Stimulated activated CD4-positive, alpha-beta T cell treated with anti-CD3 and anti-CD28 coated beads, Interleukin-4, amount 100 ng/mL, for 48 hours (primary cell): ENCODE results near the gene PCDHA13.
"Not testable (repeated sequence)": the region's sequence is repeated elsewhere in the genome, so short reads cannot be mapped to it uniquely, and the experiment has no call there.

Experiments
- DNase-seq, 2 donors: peaks; one replicate each; pipeline ENCODE4 v3.0.0-alpha.2; 2020; ENCODE audit warnings: low read depth in 2 of 2

PCDHA13 gene

GRCh38 chr5:140870221-140871201 lies 11.4 kb upstream of the PCDHA13 start:
- no peak for DNase-seq

- DNase-seq = no peak
Measured at GRCh38 chr5:140875085-140876065, 6.5 kb upstream of the PCDHA13 start, which contains the start of gene PCDHA12. Gene PCDHA12, plus strand, starts transcription at chr5:140875308. Its CDS starts 165 bp downstream, at chr5:140875473.

- not testable (repeated sequence) for DNase-seq
Measured at GRCh38 chr5:140876541-140877261, 5.2 kb upstream of the PCDHA13 start.

GRCh38 chr5:140877262-140877581 lies 4.7 kb upstream of the PCDHA13 start:
- no peak for DNase-seq

- DNase-seq = no peak
Measured at GRCh38 chr5:140882591-140882899, 621 bp downstream of the PCDHA13 start.

- no peak for DNase-seq
Measured at GRCh38 chr5:140883373-140883772, 1.4 kb downstream of the PCDHA13 start.

- no peak for DNase-seq
Measured at GRCh38 chr5:140883927-140884697, 2.2 kb downstream of the PCDHA13 start.

- no peak for DNase-seq
Measured at GRCh38 chr5:140916325-140916724, 34.4 kb downstream of the PCDHA13 start.

- DNase-seq = no peak
Measured at GRCh38 chr5:140923601-140924000, 41.7 kb downstream of the PCDHA13 start.

- DNase-seq = no peak
Measured at GRCh38 chr5:140925806-140926442, 44.0 kb downstream of the PCDHA13 start, which contains the start of gene PCDHAC1. Gene PCDHAC1, plus strand, starts transcription at chr5:140926299. Its CDS starts 594 bp downstream, at chr5:140926893.

- DNase-seq = peak; percentile 11 to 34
Measured at GRCh38 chr5:140926443-140927227, 44.7 kb downstream of the PCDHA13 start.

- DNase-seq = no peak
Measured at GRCh38 chr5:140927228-140927573, 45.3 kb downstream of the PCDHA13 start.
